HG02852 (cell line): Measurements from ENCODE around the gene ACP3.
A peak's percentile ranks its signal among the peaks of the same experiment; 100 is the strongest.
"Not testable (repeated sequence)": the region's sequence is repeated elsewhere in the genome, so short reads cannot be mapped to it uniquely, and the experiment has no call there.

Experiments used
- ATAC-seq: cut with Tn5 transposase; IDR thresholded peaks from one replicate; pipeline ENCODE4 v1.9.1; 2021; ENCODE audit warnings: mild to moderate bottlenecking, moderate library complexity; ENCODE audit not compliant: unreplicated experiment

ACP3 gene

DNA sequence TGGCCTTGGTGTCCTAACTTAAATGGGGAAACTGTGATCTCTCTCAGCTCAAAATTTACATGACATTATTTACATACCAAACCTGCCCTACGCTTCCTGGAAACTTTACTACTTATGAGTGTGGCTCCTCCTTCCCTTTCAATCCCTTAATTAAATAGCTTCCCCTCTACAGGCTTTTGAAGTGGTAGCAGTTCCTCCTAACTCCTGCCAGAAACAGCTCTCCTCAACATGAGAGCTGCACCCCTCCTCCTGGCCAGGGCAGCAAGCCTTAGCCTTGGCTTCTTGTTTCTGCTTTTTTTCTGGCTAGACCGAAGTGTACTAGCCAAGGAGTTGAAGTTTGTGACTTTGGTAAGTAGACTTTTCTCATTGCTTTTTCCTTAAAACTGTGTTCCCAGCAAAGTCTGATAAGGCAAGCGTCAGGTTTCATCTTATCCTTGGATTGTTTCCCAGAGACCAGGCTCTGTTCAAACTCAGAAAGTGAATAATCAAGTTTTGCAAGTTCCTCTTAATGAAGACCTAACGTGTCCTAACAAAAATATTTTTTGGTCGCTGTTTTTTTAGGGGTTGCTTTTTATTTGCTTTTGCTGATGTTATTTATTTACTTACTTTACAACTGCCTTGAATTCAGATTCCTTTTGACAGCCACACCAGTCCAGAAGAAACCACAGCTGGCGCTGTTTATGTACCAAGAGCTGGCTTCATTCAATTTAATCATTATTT is at the start of gene ACP3:
Gene ACP3 (plus strand): TSS at position 179 of the 720 bp plus-strand sequence. CDS start 50 bp downstream, at position 229.
- ATAC-seq = peak; percentile 55

GRCh38 chr3:132268956-132269355 is 48.3 kb upstream of the ACP3 start:
- no peak for ATAC-seq

GRCh38 chr3:132273036-132273435 is 44.2 kb upstream of the ACP3 start:
- no peak for ATAC-seq

GRCh38 chr3:132276228-132276906 is 40.8 kb upstream of the ACP3 start:
- ATAC-seq = no peak

GRCh38 chr3:132279030-132279429 is 38.2 kb upstream of the ACP3 start:
- ATAC-seq = no peak

DNA sequence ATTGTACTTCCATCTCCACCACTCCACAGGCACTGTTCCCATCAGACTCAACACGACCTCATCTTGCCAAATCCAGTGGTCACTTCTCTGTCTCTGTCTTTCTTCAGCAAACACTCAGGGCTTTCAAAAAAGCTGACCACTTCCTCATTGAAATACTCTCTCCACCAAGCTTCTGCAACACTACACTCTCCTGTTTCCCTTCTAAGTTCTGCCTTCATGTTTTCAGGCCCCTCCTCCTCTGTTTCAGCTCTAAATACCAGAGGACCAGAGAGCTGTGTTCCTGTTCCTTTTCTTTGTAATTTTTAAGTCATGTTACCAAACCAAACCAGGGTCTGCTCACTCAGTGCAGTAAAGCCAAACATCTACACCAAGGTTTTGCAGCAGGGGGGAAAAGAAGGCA is 33.8 kb upstream of the ACP3 start:
- ATAC-seq = no peak

DNA sequence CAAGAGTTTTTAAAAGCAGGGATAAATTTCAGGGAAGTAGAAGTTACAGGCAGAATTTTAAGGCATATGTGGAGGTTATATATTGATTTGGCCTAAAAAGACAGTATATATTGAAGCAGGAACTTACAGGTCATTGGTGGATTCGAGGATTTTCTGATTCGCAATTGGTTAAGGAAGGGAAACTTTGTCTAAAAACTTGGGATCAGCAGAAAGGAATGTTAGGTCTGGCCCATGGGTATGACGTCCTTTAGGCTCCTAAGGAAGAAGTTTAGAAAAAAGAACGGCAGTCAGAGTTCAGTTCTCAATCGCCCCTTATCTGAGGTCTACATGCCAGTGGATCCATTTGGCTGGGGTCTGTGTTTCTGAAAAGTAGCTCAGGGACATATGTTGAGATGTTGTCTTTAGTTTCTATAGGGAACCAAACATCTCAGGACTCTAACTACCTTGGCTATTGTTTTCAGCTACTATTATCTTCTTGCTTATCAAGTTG is 33.2 kb upstream of the ACP3 start:
- no peak for ATAC-seq

GRCh38 chr3:132284781-132285619 is 32.2 kb upstream of the ACP3 start:
- ATAC-seq = no peak

DNA sequence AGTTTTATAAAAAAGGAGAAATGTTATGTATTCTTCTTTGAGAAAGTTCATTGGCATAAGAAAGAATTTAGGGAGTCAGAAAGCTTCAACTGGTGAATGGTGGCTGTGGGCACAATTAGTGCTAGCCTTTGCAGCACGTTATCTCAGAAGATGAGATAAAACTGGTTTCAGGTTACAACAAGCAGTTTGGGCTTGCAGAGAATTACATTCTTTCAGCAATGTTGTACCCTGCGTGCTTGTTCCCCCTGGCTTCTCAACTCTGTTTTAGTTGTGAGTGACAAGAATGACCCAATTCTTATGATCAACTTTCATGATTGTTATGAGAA is 31.6 kb upstream of the ACP3 start:
- no peak for ATAC-seq

DNA sequence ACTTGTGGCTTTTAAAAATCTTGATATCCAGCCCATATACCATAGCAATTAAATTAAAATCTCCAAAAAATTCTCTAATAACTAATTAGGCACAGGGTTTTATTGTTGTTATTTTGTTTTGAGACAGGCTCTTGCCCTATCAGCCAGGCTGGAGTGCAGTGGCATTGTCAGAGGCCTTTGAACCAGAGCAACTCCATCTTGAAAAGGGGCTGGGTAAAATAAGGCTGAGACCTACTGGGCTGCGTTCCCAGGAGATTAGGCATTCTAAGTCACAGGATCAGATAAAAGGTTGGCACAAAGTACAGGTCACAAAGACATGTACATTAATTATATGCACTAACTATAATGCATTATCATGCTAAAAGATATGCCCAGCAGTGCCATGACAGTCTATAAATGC is 31.2 kb upstream of the ACP3 start:
- ATAC-seq = no peak

- no peak for ATAC-seq
Measured at GRCh38 chr3:132288357-132288756, 28.9 kb upstream of the ACP3 start.

GRCh38 chr3:132289316-132289715 is 27.9 kb upstream of the ACP3 start:
- ATAC-seq = no peak

GRCh38 chr3:132290833-132291232 is 26.4 kb upstream of the ACP3 start:
- ATAC-seq = no peak

DNA sequence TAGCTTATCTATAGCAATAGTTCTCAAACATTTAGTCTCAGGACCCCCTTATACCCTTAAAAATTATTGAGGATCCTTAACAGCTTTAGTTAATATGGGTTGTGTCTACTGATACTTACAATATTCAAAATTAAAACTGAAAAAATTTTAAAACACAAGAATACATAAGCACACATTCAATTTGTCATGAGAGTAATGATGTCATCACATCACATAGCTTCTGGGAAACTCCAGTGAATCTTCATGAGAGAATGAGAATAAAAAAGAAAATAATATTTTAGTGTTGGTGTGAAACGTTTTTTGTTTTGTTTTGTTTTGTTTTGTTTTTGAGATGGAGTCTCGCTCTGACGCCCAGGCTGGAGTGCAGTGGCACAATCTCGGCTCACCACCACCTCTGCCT is 25.2 kb upstream of the ACP3 start:
- ATAC-seq = no peak

GRCh38 chr3:132293251-132293650 is 24.0 kb upstream of the ACP3 start:
- no peak for ATAC-seq

DNA sequence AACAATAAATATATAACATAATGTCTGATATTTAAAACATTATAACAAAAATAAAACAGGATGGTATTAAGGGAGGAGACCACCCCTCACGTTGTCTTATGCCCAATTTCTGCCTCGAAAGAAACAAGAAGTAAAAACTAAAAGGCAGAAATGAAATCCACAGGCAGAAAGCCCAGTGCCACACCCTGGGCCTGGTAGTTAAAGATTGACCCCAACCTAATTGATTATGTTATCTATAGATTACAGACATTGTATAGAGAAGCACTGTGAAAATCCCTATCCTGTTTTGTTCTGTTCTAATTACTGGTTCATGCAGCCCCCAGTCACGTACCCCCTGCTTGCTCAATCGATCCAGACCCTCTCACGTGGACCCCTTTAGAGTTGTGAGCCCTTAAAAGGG is 22.3 kb upstream of the ACP3 start:
- no peak for ATAC-seq

DNA sequence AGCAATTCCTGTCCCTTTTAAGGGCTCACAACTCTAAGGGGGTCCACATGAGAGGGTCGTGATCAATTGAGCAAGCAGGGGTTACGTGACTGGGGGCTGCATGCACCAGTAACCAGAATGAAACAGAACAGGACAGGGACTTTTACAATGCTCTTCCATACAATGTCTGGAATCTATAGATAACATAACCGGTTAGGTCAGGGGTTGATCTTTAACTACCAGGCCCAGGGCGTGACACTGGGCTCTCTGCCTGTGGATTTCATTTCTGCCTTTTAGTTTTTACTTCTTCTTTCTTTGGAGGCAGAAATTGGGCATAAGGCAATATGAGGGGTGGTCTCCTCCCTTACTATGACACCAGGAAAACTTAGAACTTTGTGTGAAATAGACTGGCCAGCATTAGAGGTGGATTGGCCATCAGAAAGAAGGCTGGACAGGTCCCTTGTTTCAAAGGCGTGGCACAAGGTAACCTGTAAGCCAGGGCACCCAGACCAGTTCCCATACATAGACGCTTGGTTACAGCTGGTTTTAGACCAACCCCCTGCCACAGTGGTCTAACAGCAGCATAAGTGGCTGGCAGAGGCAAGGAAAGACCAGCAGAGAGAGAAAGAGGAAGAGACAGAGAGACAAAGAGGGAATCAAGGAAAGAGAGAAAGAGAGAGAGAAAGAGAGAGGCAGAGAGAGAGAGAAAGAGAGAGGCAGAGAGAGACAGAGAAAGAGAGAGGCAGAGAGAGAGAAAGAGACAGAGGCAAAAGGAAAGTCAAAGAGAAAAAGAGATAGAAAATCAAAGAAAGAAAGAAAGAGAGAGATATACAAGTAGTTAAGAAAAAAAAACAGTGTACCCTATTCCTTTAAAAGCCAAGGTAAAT is 13.6 kb upstream of the ACP3 start:
- not testable (repeated sequence) for ATAC-seq

GRCh38 chr3:132304351-132304750 is 12.9 kb upstream of the ACP3 start:
- not testable (repeated sequence) for ATAC-seq

DNA sequence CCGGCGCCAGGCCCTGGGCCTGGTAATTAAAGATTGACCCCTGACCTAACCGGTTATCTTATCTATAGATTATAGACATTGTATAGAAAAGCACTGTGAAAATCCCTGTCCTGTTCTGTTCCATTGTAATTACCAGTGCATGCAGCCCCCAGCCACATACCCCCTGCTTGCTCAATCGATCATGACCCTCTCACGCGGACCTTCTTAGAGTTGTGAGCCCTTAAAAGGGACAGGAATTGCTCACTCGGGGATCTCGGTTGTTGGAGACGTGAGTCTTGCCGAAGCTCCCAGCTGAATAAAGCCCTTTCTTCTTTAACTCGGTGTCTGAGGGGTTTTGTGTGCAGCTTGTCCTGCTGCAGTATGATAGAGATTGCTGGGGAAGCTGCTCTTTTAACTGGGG is 7.2 kb upstream of the ACP3 start:
- not testable (repeated sequence) for ATAC-seq

DNA sequence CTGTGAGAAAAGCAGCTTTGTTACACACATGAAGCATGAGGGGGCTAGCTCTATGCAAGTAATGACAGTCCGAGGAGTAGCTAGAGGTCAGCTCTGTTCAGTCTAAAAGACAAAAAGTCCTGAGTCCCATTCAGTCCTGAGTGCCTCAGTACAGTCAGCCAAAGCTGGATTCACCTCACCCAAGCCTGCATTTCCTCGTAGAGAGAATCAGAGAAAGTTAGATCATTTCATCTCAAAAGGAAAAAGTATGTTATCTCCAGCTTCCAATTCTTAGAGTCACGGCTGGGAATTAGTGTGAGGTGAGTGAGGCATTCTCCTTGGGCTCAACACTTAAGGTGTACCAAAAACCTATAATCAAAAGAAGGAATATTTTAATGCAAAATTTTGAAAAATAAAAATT is 5.9 kb upstream of the ACP3 start:
- ATAC-seq = no peak

DNA sequence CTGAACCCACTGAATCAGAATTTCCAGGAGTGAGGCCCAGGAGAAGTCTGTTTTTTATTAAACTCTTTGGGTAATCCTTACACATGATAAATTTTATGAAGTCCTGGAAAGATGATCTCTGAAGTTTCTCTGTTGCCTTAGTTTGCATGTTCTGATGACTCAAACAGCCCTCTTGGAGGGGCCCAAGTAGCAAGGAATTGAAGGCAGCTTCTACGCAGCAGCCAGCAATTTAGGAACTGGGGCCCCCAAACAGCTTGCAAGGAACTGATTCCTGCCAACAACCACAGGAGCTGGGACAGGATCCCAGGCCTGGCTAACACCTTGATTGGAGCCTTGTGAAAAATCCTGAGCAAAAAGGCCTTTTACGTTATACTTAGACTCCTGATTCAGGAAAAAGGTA is 5.4 kb upstream of the ACP3 start:
- no peak for ATAC-seq
